ENCODE measurements around the gene IFFO2.

The IFFO2 gene

DNA sequence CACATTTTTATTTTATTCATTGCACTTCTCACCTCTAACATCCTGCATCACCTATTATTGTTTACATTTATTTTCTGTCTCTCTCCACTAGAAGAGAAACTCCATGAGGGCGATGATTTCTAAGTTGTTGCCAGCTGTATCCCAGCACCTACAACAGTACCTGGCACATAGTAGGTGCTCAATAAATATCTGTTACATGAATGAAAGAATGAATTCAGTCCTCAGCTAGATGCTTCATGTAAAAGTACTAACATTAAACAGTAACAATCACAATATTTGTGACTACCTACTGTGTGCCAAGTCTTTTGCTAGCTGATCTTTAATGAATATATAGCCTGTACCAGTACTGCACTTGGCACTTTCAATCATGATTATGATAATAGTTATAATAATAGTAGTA lies 100.0 kb downstream of the IFFO2 start:
- FAIRE-seq, result no peak
- no peak for DNase-seq (ENCODE audit: low spot score)

GRCh38 chr1:18855573-18855972 lies 100.9 kb downstream of the IFFO2 start:
- no peak for DNase-seq (ENCODE audit: low spot score)
- FAIRE-seq, result no peak

GRCh38 chr1:18854331-18855025 lies 102.0 kb downstream of the IFFO2 start:
- FAIRE-seq, result no peak
- DNase-seq (ENCODE audit: low spot score), result no peak
